ENCODE data around the gene KLB.

- TF ChIP-seq CTCF (IDR thresholded peaks at IDR 0.05) (no peak), EZH2 (IDR thresholded peaks at IDR 0.05; ENCODE audit: borderline replicate concordance, insufficient read depth, low read depth, low read length, poor library complexity, severe bottlenecking) (no peak)
Measured at GRCh38 chr4:39384563-39384962, 22.2 kb upstream of the KLB start.

Data from B cell (primary cell).